HG03575 (cell line): ENCODE results near the gene NXPE1.
"Not testable (repeated sequence)": the region's sequence is repeated elsewhere in the genome, so short reads cannot be mapped to it uniquely, and the experiment has no call there.

Experiments used
- ATAC-seq: cut with Tn5 transposase; IDR thresholded peaks from one replicate; pipeline ENCODE4 v1.9.1; 2021; ENCODE audit not compliant: unreplicated experiment, insufficient number of reproducible peaks, low FRiP score; ENCODE audit errors: extremely low read depth

NXPE1 gene

GRCh38 chr11:114559425-114560310 is at the start of gene NXPE1:
NXPE1 (minus strand) TSS chr11:114559881; CDS start chr11:114551201, 8,680 bp downstream.
- ATAC-seq, result no peak

DNA sequence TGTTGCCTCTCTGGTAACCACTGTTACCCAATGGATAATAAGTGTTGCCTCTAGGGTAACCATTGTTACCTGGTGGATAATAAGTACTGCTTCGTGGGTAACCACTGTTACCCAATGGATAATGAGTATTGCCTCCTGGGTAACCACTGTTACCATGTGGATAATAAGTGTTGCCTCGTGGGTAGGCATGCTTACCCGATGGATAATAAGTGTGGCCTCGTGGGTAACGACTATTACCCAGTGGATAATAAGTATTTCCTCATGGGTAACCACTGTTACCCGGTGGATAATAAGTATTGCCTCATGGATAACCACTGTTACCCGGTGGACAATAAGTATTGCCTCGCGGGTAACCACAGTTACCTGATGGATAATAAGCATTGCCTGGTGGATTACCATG is 49.7 kb upstream of the NXPE1 start:
- ATAC-seq, result no peak

- not testable (repeated sequence) for ATAC-seq
Observed at GRCh38 chr11:114608605-114609004, 48.9 kb upstream of the NXPE1 start.

- ATAC-seq, result no peak
Observed at GRCh38 chr11:114607753-114608459, 48.2 kb upstream of the NXPE1 start.

DNA sequence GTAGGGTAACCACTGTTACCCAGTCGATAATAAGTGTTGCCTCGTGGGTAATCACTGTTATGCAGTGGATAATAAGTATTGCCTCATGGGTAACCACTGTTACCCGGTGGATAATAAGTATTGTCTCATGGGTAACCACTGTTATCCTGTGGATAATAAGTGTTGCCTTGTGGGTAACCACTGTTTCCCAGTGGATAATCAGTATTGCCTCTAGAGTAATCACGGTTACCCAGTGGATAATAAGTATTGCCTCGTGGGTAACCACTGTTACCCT is 47.1 kb upstream of the NXPE1 start:
- ATAC-seq, result not testable (repeated sequence)

DNA sequence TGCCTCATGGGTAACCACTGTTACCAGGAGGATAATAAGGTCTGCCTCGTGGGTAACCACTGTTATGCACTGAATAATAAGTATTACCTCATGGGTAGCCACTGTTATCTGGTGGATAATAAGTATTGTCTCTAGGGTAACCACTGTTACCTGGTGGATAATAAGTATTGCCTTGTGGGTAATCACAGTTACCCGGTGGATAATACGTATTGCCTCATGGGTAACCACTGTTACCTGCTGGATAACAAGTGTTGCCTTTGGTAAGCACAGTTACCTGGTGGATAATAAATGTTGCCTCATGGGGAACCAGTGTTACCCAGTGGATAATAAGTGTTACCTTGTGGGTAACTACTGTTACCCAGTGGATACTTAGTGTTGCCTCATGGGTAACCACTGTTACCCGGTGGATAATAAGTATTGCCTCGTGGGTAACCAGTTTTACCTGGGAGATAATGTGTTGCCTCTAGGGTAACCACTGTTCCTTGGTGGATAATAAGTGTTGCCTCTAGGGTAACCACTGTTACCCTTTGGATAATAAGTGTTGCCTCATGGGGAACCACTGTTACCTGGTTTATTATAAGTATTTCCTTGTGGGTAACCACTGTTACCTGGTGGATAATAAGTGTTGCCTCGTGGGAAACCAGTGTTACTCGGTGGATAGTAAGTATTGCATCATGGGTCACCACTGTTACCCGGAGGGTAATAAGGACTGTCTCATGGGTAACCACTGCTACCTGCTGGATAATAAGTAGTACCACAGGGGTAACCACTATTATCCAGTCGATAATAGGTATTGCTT is 46.5 kb upstream of the NXPE1 start:
- no peak for ATAC-seq

- ATAC-seq, result no peak
Observed at GRCh38 chr11:114605370-114605769, 45.7 kb upstream of the NXPE1 start.

DNA sequence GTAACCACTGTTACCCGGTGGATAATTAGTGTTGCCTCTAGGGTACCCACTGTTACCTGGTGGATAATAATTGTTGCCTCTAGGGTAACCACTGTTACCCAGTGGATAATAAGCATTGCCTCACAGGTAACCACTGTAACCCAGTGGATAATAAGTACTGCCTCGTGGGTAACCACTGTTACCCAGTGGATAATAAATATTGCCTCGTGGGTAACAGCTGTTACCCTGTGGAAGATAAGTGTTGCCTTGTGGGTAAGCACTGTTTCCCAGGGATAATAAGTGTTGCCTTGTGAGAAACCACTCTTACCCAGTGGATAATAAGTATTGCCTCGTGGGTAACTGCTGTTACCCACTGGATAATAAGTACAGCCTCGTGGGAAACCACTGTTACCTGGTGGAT is 45.2 kb upstream of the NXPE1 start:
- no peak for ATAC-seq

- no peak for ATAC-seq
Observed at GRCh38 chr11:114604179-114604813, 44.6 kb upstream of the NXPE1 start.

- ATAC-seq, result not testable (repeated sequence)
Observed at GRCh38 chr11:114603151-114603550, 43.5 kb upstream of the NXPE1 start.

DNA sequence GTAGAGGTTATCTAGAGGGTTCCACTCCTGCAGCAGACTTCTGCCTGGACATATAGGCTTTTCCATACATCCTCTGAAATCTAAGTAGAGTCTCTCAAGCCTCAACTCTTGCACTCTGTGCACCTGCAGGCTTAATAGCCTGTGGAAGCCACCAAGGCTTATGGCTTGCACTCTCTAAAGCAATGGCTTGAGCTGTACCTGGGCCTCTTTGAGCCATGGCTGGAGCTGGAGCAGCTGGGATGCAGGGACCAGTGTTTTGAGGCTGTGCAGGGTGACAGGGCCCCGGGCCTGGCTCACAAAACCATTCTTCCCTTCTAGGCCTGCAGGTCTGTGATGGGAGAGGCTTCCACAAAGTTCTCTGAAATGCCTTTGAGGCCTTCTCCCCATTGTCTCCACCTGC is 38.8 kb upstream of the NXPE1 start:
- no peak for ATAC-seq

- ATAC-seq, result no peak
Observed at GRCh38 chr11:114596175-114596919, 36.7 kb upstream of the NXPE1 start.

- ATAC-seq, result no peak
Observed at GRCh38 chr11:114595571-114595970, 35.9 kb upstream of the NXPE1 start, which contains the start of gene NXPE4. NXPE4 (minus strand) TSS chr11:114595786; CDS start chr11:114594759, 1,027 bp downstream.

DNA sequence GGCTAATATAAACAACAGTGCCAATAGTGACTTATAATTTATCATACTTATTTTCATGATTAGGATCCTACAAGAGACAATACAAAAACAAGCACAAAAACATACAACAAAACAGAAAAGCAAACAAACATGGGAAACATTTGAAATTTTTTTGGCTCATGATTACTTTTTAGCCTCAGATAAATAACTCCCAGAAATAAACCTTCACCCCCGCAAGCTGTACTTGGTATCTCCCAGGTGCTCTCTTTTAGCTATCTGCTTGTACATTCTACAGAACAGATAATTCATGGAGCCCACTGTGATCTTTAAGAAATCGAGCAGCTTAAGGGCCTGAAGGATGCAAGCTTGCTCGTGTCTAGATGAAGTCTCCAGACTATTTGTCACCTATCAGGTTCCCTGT is 35.0 kb upstream of the NXPE1 start:
- no peak for ATAC-seq

DNA sequence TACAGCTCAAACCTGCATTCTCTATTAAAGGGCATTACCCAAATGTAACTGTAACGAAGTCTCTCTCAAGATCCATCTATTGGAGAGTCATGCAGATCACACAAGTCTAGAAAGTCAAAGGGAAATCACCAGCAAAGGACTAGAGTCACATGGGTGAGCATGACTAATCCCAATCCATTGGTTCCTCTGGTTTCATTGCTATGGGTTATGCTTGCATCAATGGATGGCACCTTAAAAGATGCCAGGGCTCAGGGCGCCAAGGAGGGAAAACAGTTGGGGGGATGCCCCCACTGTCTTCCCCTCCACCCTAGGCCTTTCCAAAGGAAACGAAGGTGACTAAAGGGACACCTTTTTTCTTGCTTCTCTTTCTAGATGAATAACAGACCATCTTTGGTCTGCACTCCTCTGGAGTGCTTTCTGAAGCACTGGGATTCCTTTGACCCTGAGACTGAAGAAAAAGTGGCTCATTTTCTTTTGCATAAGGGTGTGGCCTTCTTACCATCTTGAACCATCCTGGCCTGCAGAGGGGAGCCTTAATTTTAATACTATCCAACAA is 27.8 kb upstream of the NXPE1 start:
- ATAC-seq, result no peak

- ATAC-seq, result no peak
Observed at GRCh38 chr11:114586797-114587196, 27.1 kb upstream of the NXPE1 start.

DNA sequence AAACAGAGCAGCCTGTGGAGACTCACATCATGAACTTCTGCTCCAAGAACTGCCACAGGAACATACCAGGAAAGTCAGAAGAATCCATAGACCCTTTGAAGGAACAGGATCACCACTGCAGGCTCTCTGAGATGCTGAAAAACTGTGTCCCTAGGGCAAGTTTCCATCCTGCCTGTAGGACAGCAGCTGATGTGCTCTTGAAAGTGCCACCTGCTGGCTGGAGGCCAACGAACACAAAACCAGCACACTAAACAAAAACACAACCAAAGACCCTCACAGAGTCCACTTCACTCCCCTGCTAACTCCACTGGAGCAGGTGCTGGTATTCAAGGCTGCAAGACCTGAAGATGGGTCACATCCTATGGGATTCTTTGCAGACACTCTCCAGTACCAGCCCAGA is 12.0 kb upstream of the NXPE1 start:
- no peak for ATAC-seq

GRCh38 chr11:114569801-114570200 is 10.1 kb upstream of the NXPE1 start:
- ATAC-seq, result no peak
